ENCODE results near the gene ZNF678. TPM values are rescaled to one million over a fixed set of nuclear protein-coding genes. Genes with fewer than 3 reads are reported as not detected.
"Not testable (repeated sequence)": the region's sequence is repeated elsewhere in the genome, so short reads cannot be mapped to it uniquely, and the experiment has no call there.

Gene ZNF678
- total and polyA plus RNA-seq, 12 donors: 0.75 to 4.7 (median 3.2) TPM

GRCh38 chr1:227709451-227709850 is 146.1 kb downstream of the ZNF678 start:
- H3K9me3 ChIP-seq: peaks cover 0 to 43% (median under 1%) of the 10 kb centered on the region in 11 donors
- DNase-seq (no peak), ATAC-seq (no peak)
- H3K4me1 ChIP-seq: no peaks in the 10 kb centered on the region
- H3K4me3 ChIP-seq: no peak overlapping the region
- no peak for TF ChIP-seq CTCF (IDR thresholded peaks at IDR 0.05)
- no peaks in the 10 kb centered on the region for H3K36me3 ChIP-seq
- intact Hi-C loops (cut with DNase I): loop anchor here in 1 of 10 donors (2.0 kb wide), 1 partner anchor 29 kb away; no protein-coding TSS in a partner anchor
- H3K27ac ChIP-seq: no peak overlapping the region
- H3K27me3 ChIP-seq: peaks cover 0 to 3% (median 0%) of the 10 kb centered on the region in 7 donors
- WGBS, 2 donors: 59 to 79% methylated on average over 1 of the region's 1 CpG

GRCh38 chr1:227710474-227710873 is 147.1 kb downstream of the ZNF678 start:
- H3K27me3 ChIP-seq; ATAC-seq; H3K36me3 ChIP-seq; intact Hi-C loops (cut with DNase I); H3K27ac ChIP-seq; H3K4me1 ChIP-seq; DNase-seq; H3K4me3 ChIP-seq: not testable (repeated sequence)
- peaks cover 0 to 53% (median 6%) of the 10 kb centered on the region in 11 donors for H3K9me3 ChIP-seq
- WGBS, 2 donors: 93 to 96% methylated on average over 12 to 20 of the region's 24 CpGs

- TF ChIP-seq CTCF (IDR thresholded peaks at IDR 0.05): no peak
- Histone ChIP-seq H3K27ac (no peak overlapping the region), H3K36me3 (no peaks in the 10 kb centered on the region), H3K9me3 (peaks cover 0 to 67% (median 14%) of the 10 kb centered on the region in 11 donors), H3K4me1 (no peaks in the 10 kb centered on the region), H3K4me3 (no peak overlapping the region), H3K27me3 (peaks cover 0 to 3% (median 0%) of the 10 kb centered on the region in 7 donors)
- DNase-seq: no peak
- ATAC-seq: no peak
- intact Hi-C loops (cut with DNase I): no loop called here
These were observed 149.3 kb downstream of the ZNF678 start for GRCh38 chr1:227712648-227713047.

GRCh38 chr1:227718932-227719331 is 155.6 kb downstream of the ZNF678 start:
- no peaks in the 10 kb centered on the region for H3K36me3 ChIP-seq
- 66 to 74% methylated on average over 2 of the region's 2 CpGs for WGBS, 2 donors
- no peak overlapping the region for H3K27ac ChIP-seq
- DNase-seq (no peak), ATAC-seq (no peak)
- TF ChIP-seq CTCF (IDR thresholded peaks at IDR 0.05): no peak
- H3K4me1 ChIP-seq: no peaks in the 10 kb centered on the region
- intact Hi-C loops (cut with DNase I): no loop called here
- H3K9me3 ChIP-seq: peaks cover 0 to 94% (median 34%) of the 10 kb centered on the region in 11 donors
- H3K4me3 ChIP-seq: no peak overlapping the region
- no peaks in the 10 kb centered on the region for H3K27me3 ChIP-seq

- ATAC-seq (no peak), DNase-seq (no peak)
- Histone ChIP-seq H3K27me3 (peaks cover 0 to 9% (median 0%) of the 10 kb centered on the region in 7 donors), H3K36me3 (no peaks in the 10 kb centered on the region), H3K4me1 (peaks cover 0 to 12% (median 6%) of the 10 kb centered on the region in 9 donors), H3K27ac (no peak overlapping the region), H3K4me3 (no peak overlapping the region), H3K9me3 (peaks cover 0 to 50% (median 20%) of the 10 kb centered on the region in 11 donors)
- intact Hi-C loops (cut with DNase I): loop anchor here in 1 of 10 donors (10.0 kb wide), 1 partner anchor 159 kb away; the partner anchor contains the start of gene ZNF678
- WGBS, 2 donors: 82 to 86% methylated on average over 1 of the region's 1 CpG
- no peak for TF ChIP-seq CTCF (IDR thresholded peaks at IDR 0.05)
These were observed 160.1 kb downstream of the ZNF678 start for GRCh38 chr1:227723474-227723873.
